22Rv1 (cell line): ENCODE results near the gene SPATA32.
A peak's percentile ranks its signal among the peaks of the same experiment; 100 is the strongest.

Experiments used
- H3K27ac ChIP-seq: fragments of 450-650 bp; 2 replicates; pipeline ENCODE4 v1.5.1; 2017
- CTCF ChIP-seq: fragments of 450-650 bp; IDR thresholded peaks from 2 replicates; pipeline ENCODE4 v1.5.1; 2017; ENCODE audit warnings: mild to moderate bottlenecking
- ZFX ChIP-seq: fragments of 450-650 bp; IDR thresholded peaks from 2 replicates; pipeline ENCODE4 v1.6.1; 2017; ENCODE audit warnings: antibody characterized with exemption, borderline replicate concordance

Gene SPATA32, protein sequence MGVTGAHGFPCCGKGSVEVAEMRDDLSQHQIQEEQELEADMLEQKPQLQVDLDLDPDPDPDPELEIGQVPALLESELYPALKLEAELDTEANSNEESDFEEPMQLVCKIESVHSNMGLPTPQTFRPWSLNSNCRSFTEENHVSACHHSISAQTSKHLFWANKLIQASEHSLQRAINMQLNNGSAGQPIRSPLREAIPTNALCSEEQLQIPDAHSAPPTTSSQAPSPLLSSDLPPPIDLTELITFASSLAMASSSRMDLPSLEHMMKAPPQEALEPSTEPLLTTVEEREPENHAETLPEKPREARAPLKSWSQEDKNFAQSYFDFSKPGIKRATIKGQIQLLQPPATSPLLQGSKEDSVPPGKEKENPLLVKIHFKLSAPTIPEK

DNA sequence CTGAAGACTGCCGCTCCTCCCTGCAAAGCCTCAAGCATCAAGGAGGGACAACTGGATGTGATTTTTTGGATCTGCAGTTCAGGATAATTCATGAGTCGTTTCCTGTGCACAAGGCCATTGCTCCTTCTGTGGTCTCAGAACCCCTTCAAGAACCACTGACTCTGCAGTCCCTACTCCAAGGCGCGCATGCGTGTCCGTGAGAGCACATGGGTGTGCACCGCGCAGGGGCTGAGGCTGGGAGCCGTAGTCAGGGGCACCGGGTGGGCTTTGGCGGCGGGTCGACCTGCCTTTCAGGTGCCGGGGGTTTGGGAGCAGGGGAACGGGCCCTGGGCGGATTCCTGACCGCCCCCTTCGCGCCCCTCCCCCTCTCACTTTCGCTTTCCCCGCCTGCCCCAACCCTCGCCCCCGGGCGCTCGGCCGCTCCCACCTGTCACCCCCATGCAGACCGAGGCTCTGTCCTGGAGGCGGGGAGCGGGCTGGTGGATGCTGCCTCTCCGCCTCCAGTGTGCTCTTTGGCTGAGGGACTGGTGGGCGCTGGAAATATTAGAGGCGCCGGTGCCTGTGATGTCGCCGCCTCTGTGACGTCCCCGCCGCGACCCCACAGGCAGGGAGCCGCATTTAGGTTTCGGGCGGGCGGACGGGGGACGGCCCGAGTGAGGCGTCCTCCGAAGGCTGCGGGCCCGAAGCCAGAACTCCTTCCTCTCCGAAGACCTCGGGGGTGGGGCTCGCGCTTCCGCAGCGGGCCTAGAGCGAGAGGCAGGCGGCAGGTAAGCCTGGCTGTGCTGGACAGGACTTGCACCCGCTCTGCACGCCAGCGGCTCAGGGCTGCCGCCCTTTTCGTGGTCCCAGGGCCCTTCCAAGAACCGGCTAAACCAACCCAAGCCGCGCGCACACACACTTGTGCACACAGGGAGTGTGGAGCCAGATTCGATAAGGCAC lies at the start of gene SPATA32:
Gene SPATA32, minus strand, starts transcription at position 518 of the 939 bp plus-strand sequence. Its CDS starts 78 bp downstream, at position 440.
- 0 out of 2 replicates have a peak within 1 kb of the TSS, but pooled peaks have one; percentile 13 for H3K27ac ChIP-seq
- no peak for TF ChIP-seq CTCF

GRCh38 chr17:45311401-45311759 lies 49.5 kb upstream of the SPATA32 start:
- H3K27ac ChIP-seq, result peak overlapping the region; percentile 50
- TF ChIP-seq ZFX, result no peak

GRCh38 chr17:45310380-45311324 lies 48.8 kb upstream of the SPATA32 start:
- H3K27ac ChIP-seq, result peak overlapping the region; percentile 50
- TF ChIP-seq CTCF, result no peak

GRCh38 chr17:45309400-45309799 lies 47.5 kb upstream of the SPATA32 start:
- TF ChIP-seq CTCF (no peak), ZFX (no peak)
- H3K27ac ChIP-seq, result no peak overlapping the region

DNA sequence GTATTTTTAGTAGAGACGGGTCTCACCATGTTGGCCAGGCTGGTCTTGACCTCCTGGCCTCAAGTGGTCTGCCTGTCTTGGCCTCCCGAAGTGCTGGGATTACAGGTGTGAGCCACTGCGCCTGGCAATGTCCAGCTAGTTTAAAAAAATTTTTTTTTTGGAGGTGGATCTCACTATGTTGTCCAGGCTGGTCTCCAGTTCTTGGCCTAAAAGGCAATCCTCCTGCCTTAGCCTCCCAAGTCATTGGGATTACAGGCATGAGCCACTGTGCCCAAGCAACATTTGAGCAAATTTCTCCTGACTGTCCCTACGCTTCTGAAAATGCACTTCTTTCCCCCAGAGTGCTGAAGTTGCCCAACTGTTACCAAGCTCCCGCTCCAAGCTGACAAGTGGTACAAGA lies 46.9 kb upstream of the SPATA32 start:
- no peak for TF ChIP-seq CTCF
- no peak for TF ChIP-seq ZFX
- H3K27ac ChIP-seq, result no peak overlapping the region

- H3K27ac ChIP-seq, result no peak overlapping the region; the same call in 1 of the 2 replicates
- no peak for TF ChIP-seq ZFX
- no peak for TF ChIP-seq CTCF
Measured at GRCh38 chr17:45308016-45308365, 46.1 kb upstream of the SPATA32 start.

DNA sequence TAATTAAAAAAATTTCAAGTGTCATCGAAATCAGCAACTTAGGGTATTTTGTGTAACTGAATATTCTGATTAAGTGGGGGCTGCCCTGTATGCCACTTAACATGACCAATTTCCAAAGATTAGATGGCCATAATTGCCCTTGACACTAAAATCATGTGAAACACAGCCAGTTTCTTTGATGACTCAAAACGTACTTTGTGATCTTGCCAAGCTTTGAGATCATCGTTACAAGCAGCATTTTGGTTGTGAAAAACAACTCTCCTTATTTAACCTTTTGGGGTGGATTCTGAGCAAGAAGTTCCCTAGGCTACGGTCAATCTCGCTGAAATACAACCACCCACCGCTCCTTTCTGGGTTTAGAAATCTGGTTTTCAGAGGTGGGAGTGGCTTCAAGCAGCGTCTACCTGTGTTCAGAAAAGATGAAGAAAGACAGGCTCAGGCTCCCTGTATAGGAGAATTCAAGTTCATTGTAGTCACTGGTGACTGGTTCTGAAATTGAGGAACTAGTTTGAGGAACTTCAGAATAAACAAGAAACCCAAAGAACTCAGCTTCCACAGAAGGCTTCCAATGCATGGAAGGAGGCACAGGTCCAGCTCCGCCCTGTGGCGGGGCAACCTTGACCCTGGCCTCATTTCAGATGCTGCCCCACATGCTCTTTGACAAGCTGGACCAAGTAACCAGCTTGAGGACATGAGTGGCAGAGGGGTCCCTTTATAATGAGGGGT lies 45.6 kb upstream of the SPATA32 start:
- TF ChIP-seq CTCF (no peak), ZFX (no peak)
- no peak overlapping the region; the same call in 1 of the 2 replicates for H3K27ac ChIP-seq
